ENCODE data around the gene ATP1B2. TPM values are rescaled to one million over a fixed set of nuclear protein-coding genes. Genes with fewer than 3 reads are reported as not detected.

ATP1B2 gene
- total RNA-seq, 4 donors from 2014 or later, result 3.2 to 20.7 (median 8.0) TPM

DNA sequence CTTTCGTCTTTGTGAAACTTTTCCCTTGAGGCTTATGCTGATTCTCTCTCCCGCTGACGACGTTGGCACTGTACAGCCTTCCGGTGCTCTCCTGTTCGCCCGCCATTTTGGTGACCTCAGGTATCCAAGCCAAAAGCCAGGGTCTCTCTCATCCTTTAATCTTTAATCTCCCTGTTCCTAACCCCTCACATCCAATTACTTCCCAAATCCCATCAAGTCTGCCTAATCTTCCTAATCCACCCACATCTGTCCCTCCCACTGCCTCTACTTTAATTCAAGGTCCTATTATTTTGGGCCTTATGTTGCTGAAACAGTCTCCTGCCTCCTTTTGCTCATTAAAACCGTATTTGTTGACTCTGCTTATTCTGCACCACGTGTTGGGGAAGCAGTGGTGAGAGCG is 44.9 kb downstream of the ATP1B2 start:
- Histone ChIP-seq H3K36me3 (no peaks in the 10 kb centered on the region), H3K27ac (no peak overlapping the region), H3K4me3 (no peak overlapping the region), H3K4me1 (no peaks in the 10 kb centered on the region), H3K27me3 (no peaks in the 10 kb centered on the region), H3K9me3 (no peaks in the 10 kb centered on the region)
- DNase-seq, result no peak
- no peak for TF ChIP-seq CTCF (IDR thresholded peaks at IDR 0.05)
- TF ChIP-seq POLR2A (IDR thresholded peaks at IDR 0.05), result no peak
- intact Hi-C loops (cut with DNase I; ENCODE audit: low total_unique reads), result no loop called here

- H3K36me3 ChIP-seq, result no peaks in the 10 kb centered on the region
- H3K27me3 ChIP-seq, result no peaks in the 10 kb centered on the region
- no peak overlapping the region for H3K4me3 ChIP-seq
- intact Hi-C loops (cut with DNase I; ENCODE audit: low total_unique reads), result no loop called here
- no peak overlapping the region for H3K27ac ChIP-seq
- TF ChIP-seq CTCF (IDR thresholded peaks at IDR 0.05) (no peak), POLR2A (IDR thresholded peaks at IDR 0.05) (no peak)
- no peaks in the 10 kb centered on the region for H3K9me3 ChIP-seq
- DNase-seq, result no peak
- H3K4me1 ChIP-seq, result no peaks in the 10 kb centered on the region
Measured at GRCh38 chr17:7697828-7698588, 47.3 kb downstream of the ATP1B2 start.

- DNase-seq, result no peak
- H3K4me1 ChIP-seq, result peaks cover 0 to 17% of the 10 kb centered on the region in 2 donors
- no peak overlapping the region for H3K4me3 ChIP-seq
- H3K9me3 ChIP-seq, result no peaks in the 10 kb centered on the region
- no peaks in the 10 kb centered on the region for H3K27me3 ChIP-seq
- TF ChIP-seq POLR2A (IDR thresholded peaks at IDR 0.05) (no peak), CTCF (IDR thresholded peaks at IDR 0.05) (no peak)
- no peak overlapping the region for H3K27ac ChIP-seq
- no peaks in the 10 kb centered on the region for H3K36me3 ChIP-seq
- intact Hi-C loops (cut with DNase I; ENCODE audit: low total_unique reads), result no loop called here
Measured at GRCh38 chr17:7700510-7700909, 49.8 kb downstream of the ATP1B2 start.

GRCh38 chr17:7701681-7702080 is 51.0 kb downstream of the ATP1B2 start:
- Histone ChIP-seq H3K27me3 (no peaks in the 10 kb centered on the region), H3K27ac (no peak overlapping the region), H3K36me3 (no peaks in the 10 kb centered on the region), H3K4me3 (no peak overlapping the region), H3K9me3 (no peaks in the 10 kb centered on the region), H3K4me1 (peaks cover 0 to 17% of the 10 kb centered on the region in 2 donors)
- no peak for TF ChIP-seq CTCF (IDR thresholded peaks at IDR 0.05)
- TF ChIP-seq POLR2A (IDR thresholded peaks at IDR 0.05), result no peak
- intact Hi-C loops (cut with DNase I; ENCODE audit: low total_unique reads), result no loop called here
- no peak for DNase-seq

DNA sequence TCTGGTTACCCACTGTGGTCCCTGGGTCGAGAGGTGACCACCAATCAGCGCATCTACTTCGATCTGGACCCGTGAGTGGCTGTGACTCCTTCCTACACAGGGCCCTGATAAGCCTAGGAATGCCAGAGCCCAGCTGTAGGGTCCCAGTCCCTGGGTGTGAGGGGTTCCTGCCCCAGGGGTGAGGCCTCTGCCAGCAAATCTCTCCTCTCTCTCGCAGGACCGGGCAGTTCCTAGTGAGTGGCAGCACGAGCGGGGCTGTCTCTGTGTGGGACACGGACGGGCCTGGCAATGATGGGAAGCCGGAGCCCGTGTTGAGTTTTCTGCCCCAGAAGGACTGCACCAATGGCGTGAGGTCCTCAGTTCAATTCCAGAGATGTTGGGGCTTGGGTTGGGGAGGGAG is 52.0 kb downstream of the ATP1B2 start:
- Histone ChIP-seq H3K4me3 (no peak overlapping the region), H3K9me3 (no peaks in the 10 kb centered on the region), H3K27me3 (no peaks in the 10 kb centered on the region), H3K27ac (no peak overlapping the region), H3K4me1 (peaks cover 0 to 17% of the 10 kb centered on the region in 2 donors), H3K36me3 (no peaks in the 10 kb centered on the region)
- intact Hi-C loops (cut with DNase I; ENCODE audit: low total_unique reads), result no loop called here
- TF ChIP-seq CTCF (IDR thresholded peaks at IDR 0.05) (no peak), POLR2A (IDR thresholded peaks at IDR 0.05) (no peak)
- DNase-seq, result no peak

Data from uterus (tissue), 4 donors.